Tibial artery (tissue), 4 donors: Measurements from ENCODE around the gene HILPDA.
"Not testable (repeated sequence)": the region's sequence is repeated elsewhere in the genome, so short reads cannot be mapped to it uniquely, and the experiment has no call there.

Experiments used
- DNase-seq, 2 donors: peaks; one replicate each; pipeline ENCODE4 v3.0.0-alpha.2; 2019
- H3K27ac ChIP-seq, 2 donors: fragments of 200-600 bp; sonication (generic) in 1 of 2; 1 replicate in 1 of 2; 2 replicates in 1 of 2; pipeline ENCODE4 v1.5.1; 2018 to 2019; ENCODE audit warnings: mild to moderate bottlenecking in 1 of 2
- H3K27me3 ChIP-seq, 2 donors: fragments of 200-600 bp; sonication (generic) in 1 of 2; one replicate each; pipeline versions ENCODE4 v1.5.1 to v1.6.0; 2016 to 2019
- H3K36me3 ChIP-seq, 3 donors: fragments of 200-600 bp; sonication (generic) in 2 of 3; one replicate each; pipeline ENCODE4 v1.5.1; 2016 to 2019; ENCODE audit warnings: mild to moderate bottlenecking in 2 of 3
- H3K4me1 ChIP-seq, 4 donors: fragments of 200-600 bp; sonication (generic) in 2 of 4; 1 replicate in 3 of 4; 2 replicates in 1 of 4; pipeline ENCODE4 v1.5.1; 2016 to 2019
- H3K4me3 ChIP-seq, 2 donors: fragments of 200-600 bp; sonication (generic) in 1 of 2; 1 replicate in 1 of 2; 2 replicates in 1 of 2; pipeline ENCODE4 v1.5.1; 2018 to 2019; ENCODE audit warnings: mild to moderate bottlenecking in 2 of 2
- H3K9me3 ChIP-seq, 3 donors: fragments of 200-600 bp; sonication (generic) in 1 of 3; one replicate each; pipeline ENCODE4 v1.5.1; 2016 to 2019
- intact Hi-C: fragments of 100-400 bp; cut with DNase I; formaldehyde crosslinking; loops from one replicate; pipeline ENCODE4 v1.15.0; 2023; ENCODE audit warnings: low total_unique reads
- TF ChIP-seq, protein P1 (sequence below), 2 experiments: fragments of 200-600 bp in 1 of 2; fragments of 450-650 bp in 1 of 2; IDR thresholded peaks; one replicate each; pipeline ENCODE4 v1.5.1; 2017 to 2019; ENCODE audit warnings: antibody characterized with exemption in 2 of 2, mild to moderate bottlenecking in 1 of 2, moderate library complexity in 1 of 2

HILPDA gene

DNA sequence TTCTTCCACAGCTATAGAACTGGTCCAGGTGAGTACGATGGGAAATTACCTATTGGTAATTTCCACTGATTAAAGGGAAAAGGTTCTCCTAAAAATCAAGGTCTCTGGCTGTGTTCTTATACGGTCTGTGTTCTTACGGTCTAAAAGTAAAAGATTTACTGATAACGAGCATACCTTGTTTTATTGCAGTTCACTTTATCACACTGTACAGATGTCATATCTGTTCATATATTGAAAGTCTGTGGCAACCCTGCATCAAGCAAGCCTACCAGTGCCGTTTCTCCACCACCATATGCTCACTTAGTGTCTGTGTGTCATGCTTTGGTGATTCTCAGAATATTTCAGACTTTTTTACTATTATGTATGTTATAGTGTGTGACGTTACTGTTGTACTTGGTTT lies 32.5 kb downstream of the HILPDA start:
- H3K27ac ChIP-seq, intact Hi-C loops, H3K9me3 ChIP-seq, DNase-seq, H3K27me3 ChIP-seq, H3K4me3 ChIP-seq, H3K4me1 ChIP-seq: not testable (repeated sequence)
- peaks cover 17 to 41% (median 20%) of the 10 kb centered on the region in 3 donors for H3K36me3 ChIP-seq

DNA sequence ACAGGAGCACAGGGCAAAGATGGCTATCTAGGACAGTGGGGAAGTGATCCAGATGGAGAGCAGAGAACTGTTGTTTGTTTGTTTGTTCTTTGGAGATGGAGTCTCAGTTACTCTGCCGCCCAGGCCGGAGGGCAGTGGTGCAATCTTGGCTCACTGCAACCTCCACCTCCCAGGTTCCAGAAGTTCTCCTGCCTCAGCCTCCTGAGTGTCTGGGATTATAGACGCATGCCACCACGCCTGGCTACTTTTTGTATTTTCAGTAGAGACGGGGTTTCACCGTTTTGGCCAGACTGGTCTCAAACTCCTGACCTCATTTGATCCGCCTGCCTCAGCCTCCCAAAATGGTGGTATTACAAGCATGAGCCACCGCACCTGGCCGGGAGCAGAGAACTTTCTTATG lies 41.7 kb downstream of the HILPDA start:
- H3K9me3 ChIP-seq: no peaks in the 10 kb centered on the region
- no peaks in the 10 kb centered on the region for H3K4me1 ChIP-seq
- no peaks in the 10 kb centered on the region for H3K27me3 ChIP-seq
- no peak for DNase-seq
- H3K4me3 ChIP-seq: no peak overlapping the region
- peaks cover 67 to 90% (median 75%) of the 10 kb centered on the region in 3 donors for H3K36me3 ChIP-seq
- no peak overlapping the region for H3K27ac ChIP-seq
- intact Hi-C loops: no loop called here
- TF ChIP-seq, protein P1, sequence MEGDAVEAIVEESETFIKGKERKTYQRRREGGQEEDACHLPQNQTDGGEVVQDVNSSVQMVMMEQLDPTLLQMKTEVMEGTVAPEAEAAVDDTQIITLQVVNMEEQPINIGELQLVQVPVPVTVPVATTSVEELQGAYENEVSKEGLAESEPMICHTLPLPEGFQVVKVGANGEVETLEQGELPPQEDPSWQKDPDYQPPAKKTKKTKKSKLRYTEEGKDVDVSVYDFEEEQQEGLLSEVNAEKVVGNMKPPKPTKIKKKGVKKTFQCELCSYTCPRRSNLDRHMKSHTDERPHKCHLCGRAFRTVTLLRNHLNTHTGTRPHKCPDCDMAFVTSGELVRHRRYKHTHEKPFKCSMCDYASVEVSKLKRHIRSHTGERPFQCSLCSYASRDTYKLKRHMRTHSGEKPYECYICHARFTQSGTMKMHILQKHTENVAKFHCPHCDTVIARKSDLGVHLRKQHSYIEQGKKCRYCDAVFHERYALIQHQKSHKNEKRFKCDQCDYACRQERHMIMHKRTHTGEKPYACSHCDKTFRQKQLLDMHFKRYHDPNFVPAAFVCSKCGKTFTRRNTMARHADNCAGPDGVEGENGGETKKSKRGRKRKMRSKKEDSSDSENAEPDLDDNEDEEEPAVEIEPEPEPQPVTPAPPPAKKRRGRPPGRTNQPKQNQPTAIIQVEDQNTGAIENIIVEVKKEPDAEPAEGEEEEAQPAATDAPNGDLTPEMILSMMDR (IDR thresholded peaks at IDR 0.05): no peak

DNA sequence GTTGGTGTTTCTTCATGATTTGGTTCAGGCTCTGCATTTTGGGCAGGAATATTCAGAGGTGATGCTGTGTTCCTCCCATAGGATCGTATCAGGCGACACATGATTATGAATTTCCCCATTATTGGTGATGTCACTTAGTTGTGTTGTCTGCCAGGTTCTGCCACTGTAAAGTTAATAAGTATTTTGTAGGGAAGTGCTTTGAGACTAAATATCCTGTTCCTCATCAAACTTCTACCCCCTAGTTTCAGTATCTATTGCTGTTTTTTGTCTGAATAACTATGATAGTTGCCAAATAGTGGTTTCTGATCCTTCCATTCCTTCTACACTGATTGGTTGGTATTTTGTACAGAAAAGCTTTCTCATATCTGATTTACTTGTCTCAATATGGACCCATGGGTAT lies 49.7 kb downstream of the HILPDA start:
- intact Hi-C loops, H3K27me3 ChIP-seq, H3K27ac ChIP-seq, H3K4me3 ChIP-seq, H3K4me1 ChIP-seq, DNase-seq, H3K9me3 ChIP-seq: not testable (repeated sequence)
- H3K36me3 ChIP-seq: peaks cover 7 to 32% (median 23%) of the 10 kb centered on the region in 3 donors

DNA sequence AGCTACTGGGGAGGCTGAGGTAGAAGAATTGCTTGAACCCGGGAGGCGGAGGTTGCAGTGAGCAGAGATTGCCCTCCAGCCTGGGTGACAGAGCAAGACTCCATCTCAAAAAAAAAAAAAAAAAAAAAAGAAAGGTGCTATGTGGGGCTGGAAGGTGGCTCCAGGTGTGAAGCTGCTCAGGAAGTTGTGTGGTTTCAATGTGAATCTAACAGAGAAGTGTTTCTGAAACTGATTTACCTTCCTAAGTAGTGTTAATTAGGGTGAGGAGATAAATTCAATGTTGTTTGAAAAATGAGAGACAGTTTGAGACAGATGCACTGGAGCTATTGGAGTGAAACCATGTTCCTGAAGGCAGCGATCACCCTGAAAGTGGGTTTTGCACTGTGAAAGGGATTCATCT lies 51.1 kb downstream of the HILPDA start:
- H3K4me3 ChIP-seq, intact Hi-C loops, DNase-seq, H3K27ac ChIP-seq, H3K9me3 ChIP-seq, H3K4me1 ChIP-seq, H3K27me3 ChIP-seq: not testable (repeated sequence)
- H3K36me3 ChIP-seq: peaks cover 0 to 18% (median 13%) of the 10 kb centered on the region in 3 donors

DNA sequence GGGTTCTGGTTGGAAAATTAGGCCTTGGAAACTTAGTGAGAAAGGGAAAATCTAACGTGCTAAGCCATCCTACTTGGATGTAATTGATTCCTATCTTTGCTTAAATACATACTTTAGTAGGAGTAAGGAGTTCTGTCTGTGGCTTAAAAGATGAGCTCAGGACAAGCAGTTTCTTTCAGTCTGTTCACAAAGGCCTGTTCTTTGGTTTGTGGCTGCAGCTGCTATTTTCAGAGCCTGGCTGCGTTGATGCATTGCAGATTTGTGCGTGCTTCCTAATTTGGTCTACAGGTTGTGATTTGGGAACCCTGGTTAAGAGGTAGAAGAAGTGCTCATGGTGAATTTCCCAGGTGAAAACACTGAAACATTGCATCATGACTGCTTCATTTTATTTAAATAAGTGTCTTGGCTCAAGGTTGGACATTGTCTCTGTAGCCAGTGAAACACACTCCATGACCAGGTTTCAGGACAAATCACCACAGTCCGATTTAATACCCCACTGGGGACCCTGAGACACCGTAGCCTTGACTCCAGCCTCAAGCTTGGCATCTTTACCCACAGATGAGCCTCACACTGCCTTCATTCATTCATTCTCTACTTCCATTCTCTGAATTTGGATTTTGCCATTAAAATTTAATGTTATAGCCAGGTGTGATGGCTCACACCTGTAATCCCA lies 51.8 kb downstream of the HILPDA start:
- H3K4me3 ChIP-seq, H3K9me3 ChIP-seq, intact Hi-C loops, H3K4me1 ChIP-seq, H3K27ac ChIP-seq, H3K27me3 ChIP-seq, DNase-seq: not testable (repeated sequence)
- peaks cover 0 to 12% (median 12%) of the 10 kb centered on the region in 3 donors for H3K36me3 ChIP-seq
